Bronchial epithelial cell (primary cell): ENCODE measurements around the gene SMIM43. TPM values are rescaled to one million over a fixed set of nuclear protein-coding genes. Genes with fewer than 3 reads are reported as not detected.
"Not testable (repeated sequence)": the region's sequence is repeated elsewhere in the genome, so short reads cannot be mapped to it uniquely, and the experiment has no call there.

Experiments used
- DNase-seq: peaks from one replicate; pipeline ENCODE4 v3.0.0-alpha.2; 2010; ENCODE audit warnings: low read depth
- FAIRE-seq: peaks from 2 replicates; lab custom pipeline; 2011; peaks lifted over from hg19 to GRCh38; lab: Jason Lieb, UNC
- H3K27me3 ChIP-seq: 2 replicates; pipeline ENCODE4 v1.5.1; 2011; ENCODE audit warnings: low read length; ENCODE audit not compliant: control insufficient read depth, insufficient read depth
- H3K36me3 ChIP-seq: 2 replicates; pipeline ENCODE4 v1.5.1; 2011; ENCODE audit warnings: low read length; ENCODE audit not compliant: control insufficient read depth, insufficient read depth
- H3K4me3 ChIP-seq: 2 replicates; pipeline ENCODE4 v1.5.1; 2011; ENCODE audit warnings: mild to moderate bottlenecking, low read depth, low read length, control low read depth
- total RNA-seq: library from RNA; depleted of rRNA; stranded (reverse); fragments of >200 nt; gene quantifications from 2 replicates; pipeline ENCODE4 v1.2.1, GENCODE V29; 2014
- TF ChIP-seq, protein P1 (sequence below): IDR thresholded peaks from 2 replicates; pipeline ENCODE4 v1.5.1; 2011; ENCODE audit warnings: mild to moderate bottlenecking, moderate library complexity, low read length, control low read depth, inconsistent platforms; ENCODE audit not compliant: insufficient read depth, severe bottlenecking

The SMIM43 gene
- total RNA-seq, 1 donor from 2014 or later: under 0.01 TPM

DNA sequence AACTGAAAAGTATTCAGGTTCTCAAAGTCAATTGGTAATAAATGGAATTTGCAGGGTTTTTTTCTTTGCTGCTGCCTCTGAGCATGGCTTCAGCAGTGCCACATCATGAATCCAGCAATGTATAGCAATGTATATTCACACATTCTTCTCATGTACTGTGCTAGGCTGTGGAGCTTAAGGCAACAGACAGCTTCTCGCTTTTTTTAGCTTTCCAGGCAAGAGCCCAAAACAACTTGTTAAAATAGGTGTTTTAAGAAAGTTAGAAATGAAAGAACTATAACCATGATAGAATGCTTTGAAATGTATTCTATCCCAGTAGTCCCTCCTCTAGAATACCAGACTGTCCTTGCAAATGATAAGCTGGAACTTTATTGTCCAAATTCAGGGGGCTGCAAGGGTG is 30.4 kb downstream of the SMIM43 start:
- no peak for FAIRE-seq

DNA sequence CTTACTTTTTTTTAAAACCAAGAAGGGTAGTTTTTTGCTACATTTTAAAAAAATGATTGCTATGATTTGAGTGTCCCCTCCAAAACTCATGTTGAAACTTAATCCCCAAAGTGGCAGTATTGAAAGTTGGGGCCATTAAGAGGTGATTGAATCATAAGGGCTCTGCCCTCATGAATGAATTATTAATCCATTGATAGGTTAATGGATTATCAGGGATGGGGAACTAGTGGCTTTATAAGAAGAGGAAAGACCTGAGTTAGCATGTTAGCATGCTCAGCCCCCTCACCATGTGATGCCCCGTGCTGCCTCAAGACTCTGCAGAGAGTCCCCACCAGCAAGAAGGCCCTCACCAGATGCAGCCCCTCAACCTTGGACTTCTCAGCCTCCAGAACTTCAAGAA is 31.0 kb downstream of the SMIM43 start:
- FAIRE-seq: no peak
- TF ChIP-seq, protein P1, sequence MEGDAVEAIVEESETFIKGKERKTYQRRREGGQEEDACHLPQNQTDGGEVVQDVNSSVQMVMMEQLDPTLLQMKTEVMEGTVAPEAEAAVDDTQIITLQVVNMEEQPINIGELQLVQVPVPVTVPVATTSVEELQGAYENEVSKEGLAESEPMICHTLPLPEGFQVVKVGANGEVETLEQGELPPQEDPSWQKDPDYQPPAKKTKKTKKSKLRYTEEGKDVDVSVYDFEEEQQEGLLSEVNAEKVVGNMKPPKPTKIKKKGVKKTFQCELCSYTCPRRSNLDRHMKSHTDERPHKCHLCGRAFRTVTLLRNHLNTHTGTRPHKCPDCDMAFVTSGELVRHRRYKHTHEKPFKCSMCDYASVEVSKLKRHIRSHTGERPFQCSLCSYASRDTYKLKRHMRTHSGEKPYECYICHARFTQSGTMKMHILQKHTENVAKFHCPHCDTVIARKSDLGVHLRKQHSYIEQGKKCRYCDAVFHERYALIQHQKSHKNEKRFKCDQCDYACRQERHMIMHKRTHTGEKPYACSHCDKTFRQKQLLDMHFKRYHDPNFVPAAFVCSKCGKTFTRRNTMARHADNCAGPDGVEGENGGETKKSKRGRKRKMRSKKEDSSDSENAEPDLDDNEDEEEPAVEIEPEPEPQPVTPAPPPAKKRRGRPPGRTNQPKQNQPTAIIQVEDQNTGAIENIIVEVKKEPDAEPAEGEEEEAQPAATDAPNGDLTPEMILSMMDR: no peak
- no peaks in the 10 kb centered on the region for H3K36me3 ChIP-seq
- H3K27me3 ChIP-seq: no peaks in the 10 kb centered on the region
- H3K4me3 ChIP-seq: no peak overlapping the region
- DNase-seq: no peak

More for the DNA sequence above, 30.4 kb downstream of the SMIM43 start:
- no peak overlapping the region for H3K4me3 ChIP-seq
- H3K36me3 ChIP-seq: no peaks in the 10 kb centered on the region
- H3K27me3 ChIP-seq: no peaks in the 10 kb centered on the region
- TF ChIP-seq, protein P1: no peak
- DNase-seq: no peak

DNA sequence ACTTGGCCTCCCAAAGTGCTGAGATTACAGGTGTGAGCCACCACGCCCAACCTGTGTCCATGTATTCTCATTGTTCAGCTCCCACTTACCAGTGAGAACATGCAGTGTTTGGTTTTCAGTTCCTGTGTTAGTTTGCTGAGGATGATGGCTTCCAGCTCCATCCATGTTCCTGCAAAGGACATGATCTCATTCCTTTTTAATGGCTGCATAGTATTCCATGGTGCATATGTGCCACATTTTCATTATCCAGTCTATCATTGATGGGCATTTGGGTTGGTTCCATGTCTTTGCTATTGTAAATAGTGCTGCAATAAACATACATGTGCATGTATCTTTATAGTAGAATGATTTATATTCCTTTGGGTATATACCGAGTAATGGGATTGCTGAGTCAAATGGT is 35.2 kb downstream of the SMIM43 start:
- not testable (repeated sequence) for DNase-seq, H3K4me3 ChIP-seq, FAIRE-seq, H3K36me3 ChIP-seq, H3K27me3 ChIP-seq

DNA sequence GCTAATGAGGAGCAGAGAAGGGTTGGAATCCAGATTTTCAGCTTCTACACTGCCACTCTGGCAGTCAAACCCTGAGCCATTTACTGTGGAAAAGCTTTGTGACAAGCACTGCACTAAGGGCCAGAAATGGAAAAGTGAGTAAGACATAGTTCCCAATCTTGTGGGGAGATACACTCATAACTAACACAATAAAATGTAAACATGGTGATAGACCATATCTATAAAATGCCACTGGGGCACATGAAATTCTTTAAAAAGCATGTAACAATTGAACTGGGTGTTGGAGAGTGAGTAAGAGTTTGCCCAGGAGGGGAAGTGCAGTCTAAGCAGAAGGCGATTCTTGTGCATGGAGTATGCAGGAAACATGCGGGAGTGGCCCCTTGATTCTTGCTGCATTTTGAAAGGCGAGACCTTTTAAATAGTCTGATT is 36.2 kb downstream of the SMIM43 start:
- FAIRE-seq: no peak
- no peak overlapping the region for H3K4me3 ChIP-seq
- DNase-seq: peak; percentile 91
- TF ChIP-seq, protein P1: no peak
- H3K36me3 ChIP-seq: no peaks in the 10 kb centered on the region
- H3K27me3 ChIP-seq: no peaks in the 10 kb centered on the region

DNA sequence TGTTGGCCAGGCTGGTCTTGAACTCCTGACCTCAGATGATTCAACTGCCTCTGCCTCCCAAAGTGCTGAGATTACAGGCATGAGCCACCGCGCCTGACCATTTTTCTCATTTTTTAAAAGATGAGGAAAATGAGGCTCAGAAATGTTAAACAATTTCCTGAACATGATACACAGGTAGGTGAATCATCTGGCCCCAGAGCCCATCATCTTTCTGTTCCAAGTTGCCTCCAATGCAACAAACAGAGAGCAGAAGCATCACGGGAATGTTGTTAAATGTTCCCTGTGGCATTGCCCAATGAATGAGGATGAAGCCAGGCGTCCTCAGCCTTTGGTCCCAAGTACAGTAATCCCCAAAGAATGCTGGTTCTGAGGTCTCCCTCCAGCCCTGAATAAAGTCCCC is 36.9 kb downstream of the SMIM43 start:
- no peaks in the 10 kb centered on the region for H3K27me3 ChIP-seq
- DNase-seq: peak; percentile 88
- H3K36me3 ChIP-seq: no peaks in the 10 kb centered on the region
- FAIRE-seq: no peak
- H3K4me3 ChIP-seq: no peak overlapping the region
- TF ChIP-seq, protein P1: no peak

DNA sequence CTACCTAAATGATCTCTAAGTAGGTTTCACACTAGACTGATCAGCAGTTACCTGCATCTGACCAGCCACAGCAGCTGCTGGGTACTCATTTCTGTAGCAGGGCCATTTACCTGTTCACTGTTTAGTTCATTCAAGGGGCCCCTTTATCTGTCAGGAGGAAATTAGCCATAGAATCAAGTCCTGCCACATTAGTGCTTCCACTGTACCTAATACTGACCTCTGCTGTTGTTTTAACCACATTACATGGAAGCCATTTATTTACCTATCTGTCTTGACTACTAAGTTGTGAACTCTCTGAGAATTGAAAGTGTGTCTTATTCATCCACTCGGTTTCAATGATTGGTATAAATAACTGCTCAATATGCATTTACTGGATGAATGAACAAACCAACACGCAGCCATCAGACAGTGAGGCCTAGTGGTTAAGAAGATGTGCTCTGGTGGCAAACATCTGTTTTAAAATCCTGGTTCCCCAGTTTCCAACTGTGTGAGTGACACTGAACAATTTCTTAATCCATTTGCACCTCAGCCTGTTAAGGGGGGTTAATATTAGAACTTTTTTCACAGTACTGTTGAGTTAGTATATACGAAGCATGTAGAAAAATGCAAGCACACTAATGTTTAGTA is 38.2 kb downstream of the SMIM43 start:
- no peaks in the 10 kb centered on the region for H3K27me3 ChIP-seq
- no peak for FAIRE-seq
- peak; percentile 78 for DNase-seq
- TF ChIP-seq, protein P1: peak; percentile 54
- H3K36me3 ChIP-seq: no peaks in the 10 kb centered on the region
- H3K4me3 ChIP-seq: no peak overlapping the region
